HG03066 (cell line): ENCODE results near the gene PAM16.

Experiments used
- ATAC-seq: cut with Tn5 transposase; IDR thresholded peaks from one replicate; pipeline ENCODE4 v1.9.1; 2021; ENCODE audit warnings: low read depth; ENCODE audit not compliant: unreplicated experiment

Gene PAM16

DNA sequence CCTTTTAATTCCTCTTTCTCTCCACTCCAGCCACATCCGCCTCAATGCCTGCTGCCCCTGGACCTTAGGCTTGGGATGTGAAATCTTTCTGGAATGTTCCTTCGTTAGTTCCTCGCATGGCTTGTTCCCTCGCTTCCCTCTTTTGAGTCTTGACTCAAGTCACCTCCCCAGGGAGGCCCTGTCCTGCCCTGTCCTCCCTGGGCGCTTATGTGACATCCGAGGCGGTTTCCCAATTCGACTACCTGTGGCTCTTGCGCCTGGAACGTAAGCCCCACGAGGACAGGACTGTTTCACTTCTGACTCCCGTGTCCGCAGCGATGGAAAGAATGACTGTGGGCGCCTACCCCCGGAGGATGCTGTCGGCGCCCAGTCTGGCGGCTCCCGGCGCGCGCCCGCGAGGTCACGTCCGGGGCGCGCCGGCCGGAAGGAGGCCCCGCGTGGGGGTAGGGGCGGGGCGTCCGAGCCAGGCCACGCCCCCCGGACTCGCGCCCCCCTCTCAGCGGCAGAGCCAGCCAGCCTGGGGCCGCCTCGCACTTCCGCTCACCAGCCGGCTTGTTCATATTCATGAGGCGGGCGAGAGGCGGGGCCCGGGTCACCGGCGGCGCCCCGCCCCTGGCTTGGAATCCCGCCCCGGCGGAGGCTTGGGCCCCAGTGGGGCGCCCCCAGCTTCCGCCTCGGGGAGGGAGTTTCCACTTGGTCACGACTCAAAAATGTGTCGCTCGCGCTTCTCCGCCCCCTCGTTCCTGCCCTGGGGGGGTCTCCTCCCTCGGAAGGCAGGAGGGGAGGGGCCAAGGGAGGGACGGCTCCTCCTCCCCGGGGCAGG, 43.7 kb downstream of the PAM16 start:
- peak; percentile 81 for ATAC-seq

DNA sequence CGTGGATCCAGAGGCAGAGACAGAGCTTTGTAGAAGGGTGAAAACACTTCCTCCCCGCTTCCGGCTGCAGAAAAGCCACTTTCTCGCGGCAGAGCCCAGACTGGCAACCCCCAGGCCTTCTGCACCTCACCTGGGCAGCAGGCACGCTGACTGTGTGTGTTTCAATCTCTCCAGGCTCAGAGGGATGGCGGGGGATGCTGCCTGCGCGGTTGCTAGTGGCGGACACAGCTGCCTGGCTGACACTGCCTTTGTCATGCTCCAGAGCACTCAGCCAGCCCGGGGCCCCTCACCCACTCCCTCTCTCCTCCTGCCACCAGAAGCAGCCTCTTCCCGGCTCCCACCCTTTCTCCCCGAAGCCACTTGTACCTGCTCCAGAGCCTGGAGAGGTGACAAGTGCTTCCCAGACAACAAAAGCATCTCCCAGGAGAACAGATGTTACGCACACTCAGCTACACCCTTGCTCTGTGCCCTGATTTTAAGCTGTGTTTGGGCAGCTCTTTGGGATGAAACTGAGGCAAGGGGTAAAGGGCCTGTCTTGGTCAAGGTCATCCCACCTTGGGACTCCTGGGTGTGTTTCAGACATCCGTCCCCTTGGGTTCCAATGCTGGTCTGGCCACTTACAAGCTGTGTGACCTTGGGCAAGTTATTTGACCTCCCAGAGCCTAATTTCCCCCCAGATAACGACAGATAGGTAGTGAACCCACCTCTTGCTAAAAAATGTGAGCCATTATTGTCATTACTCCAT, 44.5 kb downstream of the PAM16 start:
- no peak for ATAC-seq

- no peak for ATAC-seq
These were observed 47.1 kb downstream of the PAM16 start for GRCh38 chr16:4303973-4304372.

GRCh38 chr16:4301968-4302367, 49.2 kb downstream of the PAM16 start:
- no peak for ATAC-seq

GRCh38 chr16:4301177-4301576, 49.9 kb downstream of the PAM16 start:
- ATAC-seq, result no peak

DNA sequence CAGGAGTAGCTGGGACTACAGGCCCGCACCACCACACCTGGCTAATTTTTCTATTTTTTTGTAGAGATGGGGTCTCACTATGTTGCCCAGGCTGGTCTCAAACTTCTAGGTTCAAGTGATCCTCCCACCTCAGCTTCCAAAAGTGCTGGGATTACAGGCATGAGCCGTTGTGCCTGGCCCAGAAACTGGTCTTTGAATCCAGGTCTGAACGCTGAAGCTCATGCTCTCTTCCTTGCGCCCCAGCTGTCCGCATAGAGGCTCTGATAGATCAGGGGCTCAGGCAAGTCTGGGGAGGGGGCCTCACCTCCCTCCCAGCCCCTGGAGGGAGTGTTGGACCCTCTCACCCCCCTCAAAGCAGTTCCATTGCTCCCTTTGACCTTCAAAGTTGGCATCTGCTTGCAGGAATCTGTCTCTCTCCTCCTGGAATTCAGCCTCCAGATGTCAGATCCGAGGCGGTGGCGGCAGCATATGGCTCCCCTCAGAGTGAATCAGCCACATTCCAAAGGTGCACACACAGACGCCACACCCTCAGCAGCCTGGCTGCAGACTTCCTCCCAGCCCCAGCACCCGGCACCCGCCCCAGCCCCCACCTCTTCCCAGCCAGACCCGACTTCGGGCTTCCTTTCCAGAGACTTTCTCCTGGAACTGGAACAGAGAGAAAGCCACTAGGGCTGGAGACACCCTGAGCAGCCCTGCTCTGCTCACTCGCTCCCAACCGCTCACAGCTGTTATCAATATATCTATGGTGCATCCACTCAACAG, 52.2 kb downstream of the PAM16 start:
- ATAC-seq, result no peak

DNA sequence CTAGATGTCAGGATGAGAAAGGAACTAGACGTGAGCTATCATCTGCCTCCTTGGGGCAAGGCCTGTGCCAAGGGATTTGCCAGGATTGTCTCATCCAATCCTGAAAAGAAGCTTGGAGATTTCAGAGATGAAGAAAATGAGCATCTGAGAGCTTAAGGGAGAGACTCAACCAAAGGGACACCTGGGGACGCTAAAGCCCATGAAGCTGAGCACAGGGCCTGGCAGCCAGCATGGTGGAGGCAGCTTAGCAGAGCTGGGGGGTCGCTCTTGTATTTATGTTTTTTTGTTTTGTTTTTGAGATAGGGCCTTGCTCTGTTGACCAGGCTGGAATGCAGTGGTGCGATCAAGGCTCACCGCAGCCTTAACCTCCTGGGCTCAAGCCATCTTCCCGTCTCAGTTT, 53.6 kb downstream of the PAM16 start:
- ATAC-seq, result no peak

- ATAC-seq, result no peak
These were observed 55.5 kb downstream of the PAM16 start for GRCh38 chr16:4295581-4295980.

DNA sequence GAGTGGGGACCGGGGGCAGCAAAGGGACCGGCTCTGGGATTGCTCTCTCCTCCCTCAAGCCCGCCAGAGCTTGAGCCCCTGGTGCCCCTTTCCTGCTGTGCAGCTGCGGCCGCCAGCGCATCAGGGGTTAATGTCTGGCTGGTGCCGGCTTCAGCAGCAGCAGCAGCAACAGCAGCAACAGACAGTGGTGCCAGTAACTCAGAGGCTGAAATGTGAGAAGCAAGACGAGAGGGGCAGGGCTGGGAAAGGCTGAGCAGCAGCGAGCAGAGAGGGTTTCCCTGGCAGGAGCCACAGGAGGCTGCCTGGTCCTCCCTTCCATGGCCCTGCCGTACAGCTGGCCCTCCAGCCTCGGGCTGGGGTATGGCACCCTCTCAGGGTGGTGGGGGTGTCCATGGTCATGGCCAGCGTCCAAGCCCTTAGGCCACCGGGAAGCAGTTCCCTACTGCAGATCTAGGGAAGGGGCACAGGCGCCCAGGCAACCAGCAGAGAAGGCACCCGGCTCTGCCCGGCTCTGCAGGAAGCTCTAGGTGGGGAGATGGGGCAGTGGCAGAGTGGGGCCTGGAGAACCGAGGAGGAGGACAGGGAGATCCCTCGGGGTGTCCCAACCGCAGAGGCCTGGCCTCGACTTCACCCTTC, 57.2 kb downstream of the PAM16 start:
- ATAC-seq, result no peak

- no peak for ATAC-seq
These were observed 57.9 kb downstream of the PAM16 start for GRCh38 chr16:4293181-4293716.

GRCh38 chr16:4291699-4292098, 59.4 kb downstream of the PAM16 start:
- ATAC-seq, result no peak
